GM21717 (cell line): ENCODE results near the gene DYNLL1.

Experiments
- ATAC-seq: cut with Tn5 transposase; IDR thresholded peaks from one replicate; pipeline ENCODE4 v1.9.1; 2021; ENCODE audit warnings: mild to moderate bottlenecking, moderate library complexity; ENCODE audit not compliant: unreplicated experiment

DYNLL1 gene

GRCh38 chr12:120546050-120546386 is 50.1 kb downstream of the DYNLL1 start:
- no peak for ATAC-seq
